ENCODE results near the gene LARGE1.

LARGE1 gene

DNA sequence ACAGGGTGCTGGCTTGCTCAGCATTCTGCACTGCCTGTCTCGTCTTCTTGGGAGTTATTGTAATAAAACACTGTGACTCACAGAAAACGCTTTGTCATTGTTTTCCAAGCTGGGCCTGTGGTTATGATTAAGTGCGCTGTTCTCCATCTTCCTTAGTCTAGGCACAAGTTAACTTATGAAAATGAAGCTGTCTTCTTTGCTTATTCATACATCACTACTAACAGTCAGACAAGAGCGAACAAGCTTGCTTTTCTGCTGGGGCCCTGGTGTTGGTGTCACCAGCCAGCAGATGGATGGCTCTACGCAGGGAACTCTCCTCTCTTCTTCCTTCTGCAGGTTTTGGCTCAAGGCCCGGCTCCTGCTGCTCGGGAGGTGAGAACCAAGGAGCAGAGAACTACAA is 482.0 kb downstream of the LARGE1 start:
- no peak for DNase-seq (ENCODE audit: low read depth in 1 of 2, low spot score in 1 of 2)
- Histone ChIP-seq H3K27me3 (ENCODE audit: insufficient read depth, poor library complexity, severe bottlenecking) (no peaks in the 10 kb centered on the region), H3K4me3 (replicated peaks; ENCODE audit: insufficient read depth, low read length) (no peak overlapping the region), H3K27ac (replicated peaks) (no peak overlapping the region)
- TF ChIP-seq SPI1 (IDR thresholded peaks at IDR 0.05; ENCODE audit: borderline replicate concordance, low read depth) (no peak), REST (IDR thresholded peaks at IDR 0.05; ENCODE audit: insufficient replicate concordance, low read depth) (no peak), GABPA (IDR thresholded peaks at IDR 0.05; ENCODE audit: low read depth) (no peak), POLR2AphosphoS5 (IDR thresholded peaks at IDR 0.05; ENCODE audit: low read depth) (no peak)
- TF ChIP-seq, protein P1, sequence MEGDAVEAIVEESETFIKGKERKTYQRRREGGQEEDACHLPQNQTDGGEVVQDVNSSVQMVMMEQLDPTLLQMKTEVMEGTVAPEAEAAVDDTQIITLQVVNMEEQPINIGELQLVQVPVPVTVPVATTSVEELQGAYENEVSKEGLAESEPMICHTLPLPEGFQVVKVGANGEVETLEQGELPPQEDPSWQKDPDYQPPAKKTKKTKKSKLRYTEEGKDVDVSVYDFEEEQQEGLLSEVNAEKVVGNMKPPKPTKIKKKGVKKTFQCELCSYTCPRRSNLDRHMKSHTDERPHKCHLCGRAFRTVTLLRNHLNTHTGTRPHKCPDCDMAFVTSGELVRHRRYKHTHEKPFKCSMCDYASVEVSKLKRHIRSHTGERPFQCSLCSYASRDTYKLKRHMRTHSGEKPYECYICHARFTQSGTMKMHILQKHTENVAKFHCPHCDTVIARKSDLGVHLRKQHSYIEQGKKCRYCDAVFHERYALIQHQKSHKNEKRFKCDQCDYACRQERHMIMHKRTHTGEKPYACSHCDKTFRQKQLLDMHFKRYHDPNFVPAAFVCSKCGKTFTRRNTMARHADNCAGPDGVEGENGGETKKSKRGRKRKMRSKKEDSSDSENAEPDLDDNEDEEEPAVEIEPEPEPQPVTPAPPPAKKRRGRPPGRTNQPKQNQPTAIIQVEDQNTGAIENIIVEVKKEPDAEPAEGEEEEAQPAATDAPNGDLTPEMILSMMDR (IDR thresholded peaks at IDR 0.05; ENCODE audit: insufficient read depth, low read length) = no peak

DNA sequence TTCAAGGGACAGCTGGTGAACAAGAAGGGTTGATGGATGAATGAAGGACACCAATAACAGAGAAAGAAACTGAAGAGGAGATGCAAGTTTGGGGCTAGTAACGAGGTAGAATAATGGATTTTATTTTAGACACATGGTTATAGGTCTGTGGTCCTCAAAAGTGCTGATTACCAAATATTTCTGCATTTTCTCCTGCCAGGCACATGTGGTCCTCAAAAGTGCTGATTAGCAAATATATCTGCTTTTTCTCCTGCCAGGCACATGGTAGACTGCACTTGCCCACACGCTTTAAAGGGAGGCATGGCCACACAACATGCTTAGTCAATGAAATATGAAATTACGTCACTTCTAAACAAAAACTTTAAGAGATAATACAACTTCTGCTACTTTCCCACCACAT is 489.0 kb downstream of the LARGE1 start:
- Histone ChIP-seq H3K4me3 (replicated peaks; ENCODE audit: insufficient read depth, low read length) (no peak overlapping the region), H3K27ac (replicated peaks) (no peak overlapping the region), H3K27me3 (ENCODE audit: insufficient read depth, poor library complexity, severe bottlenecking) (no peaks in the 10 kb centered on the region)
- no peak for DNase-seq (ENCODE audit: low read depth in 1 of 2, low spot score in 1 of 2)
- TF ChIP-seq, protein P1 (IDR thresholded peaks at IDR 0.05; ENCODE audit: insufficient read depth, low read length) = no peak
- TF ChIP-seq REST (IDR thresholded peaks at IDR 0.05; ENCODE audit: insufficient replicate concordance, low read depth) (no peak), GABPA (IDR thresholded peaks at IDR 0.05; ENCODE audit: low read depth) (no peak), POLR2AphosphoS5 (IDR thresholded peaks at IDR 0.05; ENCODE audit: low read depth) (no peak), SPI1 (IDR thresholded peaks at IDR 0.05; ENCODE audit: borderline replicate concordance, low read depth) (no peak)

DNA sequence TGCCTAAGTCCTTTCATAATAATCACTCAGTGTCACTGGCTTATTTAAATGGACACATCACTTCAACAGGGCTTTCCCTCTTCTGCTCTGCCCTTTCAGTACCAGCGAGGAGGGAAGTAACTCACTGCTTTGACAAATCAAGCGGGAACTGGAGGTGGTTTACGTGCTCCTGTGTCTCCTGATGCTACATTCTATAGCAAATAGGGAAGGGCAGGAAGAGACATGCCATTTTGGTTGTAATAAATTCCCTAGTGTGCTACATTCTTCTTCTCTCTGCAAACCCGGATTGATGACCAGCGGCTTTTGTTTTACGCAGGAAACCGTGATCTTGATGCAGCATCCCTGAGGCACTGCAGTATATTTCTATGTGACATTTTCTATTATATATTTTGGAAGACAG is 491.0 kb downstream of the LARGE1 start:
- Histone ChIP-seq H3K27ac (replicated peaks) (no peak overlapping the region), H3K4me3 (replicated peaks; ENCODE audit: insufficient read depth, low read length) (no peak overlapping the region), H3K27me3 (ENCODE audit: insufficient read depth, poor library complexity, severe bottlenecking) (no peaks in the 10 kb centered on the region)
- no peak for TF ChIP-seq POLR2AphosphoS5 (IDR thresholded peaks at IDR 0.05; ENCODE audit: low read depth)
- TF ChIP-seq SPI1 (IDR thresholded peaks at IDR 0.05; ENCODE audit: borderline replicate concordance, low read depth) = no peak
- TF ChIP-seq, protein P1 (IDR thresholded peaks at IDR 0.05; ENCODE audit: insufficient read depth, low read length) = no peak
- TF ChIP-seq REST (IDR thresholded peaks at IDR 0.05; ENCODE audit: insufficient replicate concordance, low read depth) = no peak
- TF ChIP-seq GABPA (IDR thresholded peaks at IDR 0.05; ENCODE audit: low read depth) = no peak
- DNase-seq (ENCODE audit: low read depth in 1 of 2, low spot score in 1 of 2) = no peak
